Spleen (tissue), 11 donors: ENCODE results near the gene DLG5. TPM values are rescaled to one million over a fixed set of nuclear protein-coding genes. Genes with fewer than 3 reads are reported as not detected.
"Not testable (repeated sequence)": the region's sequence is repeated elsewhere in the genome, so short reads cannot be mapped to it uniquely, and the experiment has no call there.

Experiments
- DNase-seq: peaks from one replicate; pipeline ENCODE4 v3.0.0-alpha.2; 2020
- H3K27ac ChIP-seq, 8 donors: fragments of 200-600 bp; sonication (generic) in 7 of 8; 1 replicate in 4 of 8; 2 replicates in 4 of 8; pipeline versions ENCODE4 v1.5.0 to v1.8.0; 2016 to 2021; ENCODE audit warnings: inconsistent platforms in 4 of 8, mild to moderate bottlenecking in 4 of 8, moderate library complexity in 1 of 8
- H3K27me3 ChIP-seq, 7 donors: fragments of 200-600 bp; sonication (generic) in 6 of 7; replicated peaks in 1 of 7; 1 replicate in 4 of 7; 2 replicates in 3 of 7; pipeline versions ENCODE4 v1.5.0 to v1.8.0; 2016 to 2021; ENCODE audit warnings: inconsistent platforms in 3 of 7, mild to moderate bottlenecking in 1 of 7
- H3K36me3 ChIP-seq, 6 donors: fragments of 200-600 bp; sonication (generic) in 5 of 6; 1 replicate in 4 of 6; 2 replicates in 2 of 6; pipeline versions ENCODE4 v1.5.0 to v1.8.0; 2016 to 2021; ENCODE audit warnings: inconsistent platforms in 2 of 6
- H3K4me1 ChIP-seq, 6 donors: fragments of 200-600 bp; sonication (generic) in 5 of 6; 1 replicate in 3 of 6; 2 replicates in 3 of 6; pipeline versions ENCODE4 v1.5.0 to v1.8.0; 2016 to 2021; ENCODE audit warnings: inconsistent platforms in 3 of 6
- H3K4me3 ChIP-seq, 8 donors: fragments of 200-600 bp; sonication (generic) in 7 of 8; 1 replicate in 4 of 8; 2 replicates in 4 of 8; pipeline versions ENCODE4 v1.5.0 to v1.8.0; 2016 to 2021; ENCODE audit warnings: inconsistent platforms in 4 of 8, mild to moderate bottlenecking in 4 of 8, moderate library complexity in 2 of 8
- H3K9me3 ChIP-seq, 8 donors: fragments of 200-600 bp; sonication (generic) in 7 of 8; 1 replicate in 4 of 8; 2 replicates in 4 of 8; pipeline versions ENCODE4 v1.5.0 to v1.8.0; 2016 to 2021; ENCODE audit warnings: inconsistent platforms in 4 of 8
- CTCF ChIP-seq, 11 experiments: fragments of 200-600 bp in 7 of 11; fragments of 450-650 bp in 4 of 11; sonication (generic) in 4 of 11; IDR thresholded peaks in 8 of 11; conservative IDR thresholded peaks in 3 of 11; 1 replicate in 7 of 11; 2 replicates in 4 of 11; pipeline versions ENCODE4 v1.4.0 to v1.8.0; 2016 to 2021; ENCODE audit warnings: antibody characterized with exemption in 11 of 11, inconsistent platforms in 4 of 11, mild to moderate bottlenecking in 1 of 11
- POLR2A ChIP-seq, 3 donors: fragments of 450-650 bp; IDR thresholded peaks; one replicate each; pipeline ENCODE4 v1.5.1; 2017; ENCODE audit warnings: antibody characterized with exemption in 3 of 3, mild to moderate bottlenecking in 1 of 3
- POLR2AphosphoS5 ChIP-seq, 3 donors: sonication (generic); formaldehyde crosslinking; IDR thresholded peaks; one replicate each; pipeline ENCODE4 v1.5.1; 2017; ENCODE audit warnings: antibody characterized with exemption in 3 of 3
- WGBS, 5 donors: extraction: QIAGEN DNeasy Blood & Tissue Kit in 3 of 5; methylation state at CpG; one replicate each; pipeline versions ENCODE4 v1.1.5 to v1.1.7; 2013 to 2018; 5-methylcytosine and 5-hydroxymethylcytosine counted together
- intact Hi-C: fragments of 100-400 bp; cut with DNase I; formaldehyde crosslinking; loops from one replicate; pipeline ENCODE4 v1.15.0; 2023; ENCODE audit warnings: low total_unique reads
- polyA plus RNA-seq, 3 donors: library from polyadenylated mRNA; stranded (reverse); fragments of 200-250 nt; gene quantifications; one replicate each; pipeline ENCODE4 v1.2.1, GENCODE V29; 2013
- total RNA-seq, 7 donors: library from RNA; depleted of rRNA in 3 of 7; stranded (reverse); fragments of >200 nt in 3 of 7; fragmentation: NEBNext Ultra II Directional in 4 of 7; extraction: Animal tissue kit (Norgen Biotek cat#: 25700) in 4 of 7; gene quantifications; one replicate each; pipeline versions ENCODE4 v1.1.0 to v1.2.1, GENCODE V29; 2016 to 2021
- donor health status: healthy with polysubstance abuse.
- donor health status: DM: no; HTN: no; CAD: no; lungs with moderate emphysema.
- donor health status: DM: no; HTN: no; CAD: no.
- donor health status: Bipolar disorder and iron deficiency.
- donor health status: healthy.
- donor health status: DM: no; HTN: no; CAD: no.
- donor health status: DM: yes; HTN: yes; CAD: no.

DLG5 gene
- total and polyA plus RNA-seq, 10 donors: 2.0 to 14.4 (median 8.8) TPM

GRCh38 chr10:77774940-77775391, 151.6 kb downstream of the DLG5 start:
- H3K4me3 ChIP-seq: no peak overlapping the region
- no peak for DNase-seq
- WGBS, 5 donors: 77 to 95% (median 83%) methylated on average over 1 of the region's 1 CpG
- peaks cover 7 to 37% (median 28%) of the 10 kb centered on the region in 8 donors for H3K9me3 ChIP-seq
- no peak for TF ChIP-seq POLR2A (IDR thresholded peaks at IDR 0.05)
- no peak for TF ChIP-seq POLR2AphosphoS5 (IDR thresholded peaks at IDR 0.05)
- no peak for TF ChIP-seq CTCF (IDR thresholded peaks at IDR 0.05 in 8 of 11, conservative IDR thresholded peaks at IDR 0.05 in 3 of 11)
- H3K27ac ChIP-seq: no peak overlapping the region
- no peaks in the 10 kb centered on the region for H3K36me3 ChIP-seq
- H3K4me1 ChIP-seq: no peaks in the 10 kb centered on the region
- H3K27me3 ChIP-seq: no peaks in the 10 kb centered on the region
- intact Hi-C loops: no loop called here

- H3K27ac ChIP-seq: no peak overlapping the region
- WGBS, 5 donors: 88 to 93% (median 91%) methylated on average over 12 of the region's 12 CpGs
- TF ChIP-seq POLR2A (IDR thresholded peaks at IDR 0.05): no peak
- no peak for TF ChIP-seq POLR2AphosphoS5 (IDR thresholded peaks at IDR 0.05)
- TF ChIP-seq CTCF (IDR thresholded peaks at IDR 0.05 in 8 of 11, conservative IDR thresholded peaks at IDR 0.05 in 3 of 11): no peak
These were observed 152.7 kb downstream of the DLG5 start for GRCh38 chr10:77773631-77774426.

GRCh38 chr10:77772852-77773600, 153.5 kb downstream of the DLG5 start:
- DNase-seq, H3K36me3 ChIP-seq, H3K4me1 ChIP-seq, H3K27me3 ChIP-seq, H3K27ac ChIP-seq, H3K4me3 ChIP-seq, intact Hi-C loops: not testable (repeated sequence)
- H3K9me3 ChIP-seq: peaks cover 7 to 30% (median 27%) of the 10 kb centered on the region in 8 donors
- 79 to 83% (median 80%) methylated on average over 17 of the region's 17 CpGs for WGBS, 5 donors

More at GRCh38 chr10:77773631-77774426, 152.7 kb downstream of the DLG5 start:
- H3K4me3 ChIP-seq: no peak overlapping the region
- peaks cover 7 to 36% (median 28%) of the 10 kb centered on the region in 8 donors for H3K9me3 ChIP-seq
- no peak for DNase-seq
- intact Hi-C loops: no loop called here
- H3K4me1 ChIP-seq: no peaks in the 10 kb centered on the region
- H3K36me3 ChIP-seq: no peaks in the 10 kb centered on the region
- no peaks in the 10 kb centered on the region for H3K27me3 ChIP-seq

- H3K9me3 ChIP-seq: peaks cover 7 to 18% (median 15%) of the 10 kb centered on the region in 8 donors
- no peaks in the 10 kb centered on the region for H3K27me3 ChIP-seq
- DNase-seq: no peak
- WGBS, 5 donors: 82 to 95% (median 86%) methylated on average over 7 of the region's 7 CpGs
- TF ChIP-seq POLR2A (IDR thresholded peaks at IDR 0.05): no peak
- no peak for TF ChIP-seq POLR2AphosphoS5 (IDR thresholded peaks at IDR 0.05)
- no peak for TF ChIP-seq CTCF (IDR thresholded peaks at IDR 0.05 in 8 of 11, conservative IDR thresholded peaks at IDR 0.05 in 3 of 11)
- intact Hi-C loops: no loop called here
- H3K4me1 ChIP-seq: no peaks in the 10 kb centered on the region
- H3K4me3 ChIP-seq: no peak overlapping the region
- H3K36me3 ChIP-seq: no peaks in the 10 kb centered on the region
- no peak overlapping the region for H3K27ac ChIP-seq
These were observed 154.7 kb downstream of the DLG5 start for GRCh38 chr10:77771851-77772250.
